WERI-Rb-1 (cell line): ENCODE data around the gene SERINC2.

ENCODE experiments used
- DNase-seq: peaks from one replicate; pipeline ENCODE4 v3.0.0-alpha.2; 2020
- H3K27ac ChIP-seq: fragments of 250-450 bp; sonication (Bioruptor Pico); 2 replicates; pipeline ENCODE4 v1.5.1; 2020; ENCODE audit warnings: mild to moderate bottlenecking, moderate library complexity
- H3K27me3 ChIP-seq: fragments of 250-450 bp; sonication (Bioruptor Pico); 2 replicates; pipeline ENCODE4 v1.5.1; 2021; ENCODE audit warnings: mild to moderate bottlenecking, low read depth, moderate library complexity; ENCODE audit not compliant: insufficient read depth, severe bottlenecking
- H3K36me3 ChIP-seq: fragments of 250-450 bp; sonication (Bioruptor Pico); 2 replicates; pipeline ENCODE4 v1.5.1; 2020; ENCODE audit warnings: mild to moderate bottlenecking, moderate library complexity
- H3K4me3 ChIP-seq: 2 replicates; pipeline ENCODE4 v1.5.1; 2011; ENCODE audit warnings: low read depth, mild to moderate bottlenecking, control low read depth, low read length
- H3K9me3 ChIP-seq: fragments of 250-450 bp; sonication (Bioruptor Pico); 2 replicates; pipeline ENCODE4 v1.5.1; 2021; ENCODE audit warnings: mild to moderate bottlenecking, moderate library complexity; ENCODE audit not compliant: severe bottlenecking
- TF ChIP-seq, protein P1 (sequence below): IDR thresholded peaks from 2 replicates; pipeline ENCODE4 v1.5.1; 2011; ENCODE audit warnings: low read depth, mild to moderate bottlenecking, control low read depth, inconsistent platforms, low read length

Gene SERINC2

DNA sequence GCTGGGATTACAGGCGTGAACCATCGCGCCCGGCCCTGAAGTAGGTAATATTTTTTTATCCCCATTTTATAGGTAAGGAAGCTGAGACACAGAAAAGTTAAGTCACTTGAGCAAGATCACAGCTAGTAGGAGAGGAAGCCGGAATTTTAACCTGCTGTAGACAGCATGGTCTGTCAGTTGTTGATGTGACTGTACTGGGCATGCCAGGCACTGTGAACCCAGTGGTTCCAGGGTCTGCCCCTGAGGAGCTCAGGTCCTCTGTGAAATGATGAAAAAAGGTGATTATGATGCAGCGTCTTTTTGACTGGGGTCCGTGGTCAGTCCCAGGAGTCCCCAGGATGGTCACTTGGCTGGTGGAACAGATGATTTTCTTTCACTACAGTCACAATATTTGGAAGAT is 23.4 kb upstream of the SERINC2 start:
- TF ChIP-seq, protein P1, sequence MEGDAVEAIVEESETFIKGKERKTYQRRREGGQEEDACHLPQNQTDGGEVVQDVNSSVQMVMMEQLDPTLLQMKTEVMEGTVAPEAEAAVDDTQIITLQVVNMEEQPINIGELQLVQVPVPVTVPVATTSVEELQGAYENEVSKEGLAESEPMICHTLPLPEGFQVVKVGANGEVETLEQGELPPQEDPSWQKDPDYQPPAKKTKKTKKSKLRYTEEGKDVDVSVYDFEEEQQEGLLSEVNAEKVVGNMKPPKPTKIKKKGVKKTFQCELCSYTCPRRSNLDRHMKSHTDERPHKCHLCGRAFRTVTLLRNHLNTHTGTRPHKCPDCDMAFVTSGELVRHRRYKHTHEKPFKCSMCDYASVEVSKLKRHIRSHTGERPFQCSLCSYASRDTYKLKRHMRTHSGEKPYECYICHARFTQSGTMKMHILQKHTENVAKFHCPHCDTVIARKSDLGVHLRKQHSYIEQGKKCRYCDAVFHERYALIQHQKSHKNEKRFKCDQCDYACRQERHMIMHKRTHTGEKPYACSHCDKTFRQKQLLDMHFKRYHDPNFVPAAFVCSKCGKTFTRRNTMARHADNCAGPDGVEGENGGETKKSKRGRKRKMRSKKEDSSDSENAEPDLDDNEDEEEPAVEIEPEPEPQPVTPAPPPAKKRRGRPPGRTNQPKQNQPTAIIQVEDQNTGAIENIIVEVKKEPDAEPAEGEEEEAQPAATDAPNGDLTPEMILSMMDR = no peak
- Histone ChIP-seq H3K9me3 (no peaks in the 10 kb centered on the region), H3K27ac (no peak overlapping the region), H3K4me3 (no peak overlapping the region), H3K27me3 (no peaks in the 10 kb centered on the region), H3K36me3 (no peaks in the 10 kb centered on the region)
- no peak for DNase-seq

- no peak for DNase-seq
- Histone ChIP-seq H3K9me3 (no peaks in the 10 kb centered on the region), H3K4me3 (no peak overlapping the region), H3K27ac (no peak overlapping the region), H3K27me3 (no peaks in the 10 kb centered on the region), H3K36me3 (no peaks in the 10 kb centered on the region)
- TF ChIP-seq, protein P1 = no peak
These were observed 22.9 kb upstream of the SERINC2 start for GRCh38 chr1:31390071-31390470.

DNA sequence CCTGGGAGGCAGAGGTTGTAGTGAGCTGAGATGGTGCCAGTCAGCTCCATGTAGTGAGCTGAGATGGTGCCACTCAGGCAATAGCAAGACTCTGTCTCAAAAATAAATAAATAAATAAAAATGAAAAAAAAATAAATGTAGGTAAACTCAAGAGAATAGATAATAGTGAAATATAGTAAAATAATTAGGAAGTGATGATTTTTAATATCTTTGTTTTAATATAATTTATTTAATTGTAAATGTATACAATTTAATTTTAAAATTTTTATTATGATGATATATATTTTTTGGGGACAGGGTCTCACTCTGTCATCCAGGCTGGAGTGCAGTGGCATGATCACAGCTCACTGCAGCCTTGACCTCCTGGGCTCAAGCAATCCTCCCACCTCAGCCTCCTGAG is 19.6 kb upstream of the SERINC2 start:
- Histone ChIP-seq H3K27ac (no peak overlapping the region), H3K27me3 (no peaks in the 10 kb centered on the region), H3K4me3 (no peak overlapping the region), H3K36me3 (no peaks in the 10 kb centered on the region), H3K9me3 (no peaks in the 10 kb centered on the region)
- TF ChIP-seq, protein P1 = no peak
- DNase-seq = no peak

GRCh38 chr1:31394584-31395193 is 18.3 kb upstream of the SERINC2 start:
- TF ChIP-seq, protein P1 = peak; percentile 88
- H3K4me3 ChIP-seq = peak overlapping the region; percentile 19
- H3K36me3 ChIP-seq = no peaks in the 10 kb centered on the region
- peak; percentile 93 for DNase-seq
- H3K27me3 ChIP-seq = no peaks in the 10 kb centered on the region
- H3K9me3 ChIP-seq = no peaks in the 10 kb centered on the region
- H3K27ac ChIP-seq = peak overlapping the region; percentile 61

- H3K4me3 ChIP-seq = no peak overlapping the region
- TF ChIP-seq, protein P1 = peak; percentile 37; the same call in 1 of the 2 replicates
- no peaks in the 10 kb centered on the region for H3K36me3 ChIP-seq
- no peak overlapping the region for H3K27ac ChIP-seq
- no peak for DNase-seq
- no peaks in the 10 kb centered on the region for H3K27me3 ChIP-seq
- H3K9me3 ChIP-seq = no peaks in the 10 kb centered on the region
These were observed 16.2 kb upstream of the SERINC2 start for GRCh38 chr1:31396633-31397351.
